H1 (cell line): ENCODE results near the gene CMTM5. TPM values are rescaled to one million over a fixed set of nuclear protein-coding genes. Genes with fewer than 3 reads are reported as not detected.

Experiments used
- CTCF ChIA-PET: fragments of 300-600 bp; sonication (Branson Sonifier 250); formaldehyde crosslinking; loops from one replicate; lab custom pipeline; 2021; ENCODE audit not compliant: partially characterized antibody; lab: Charles Lee
- POLR2A ChIA-PET: fragments of 300-600 bp; sonication (Branson Sonifier 250); formaldehyde crosslinking; loops from one replicate; lab custom pipeline; 2021; ENCODE audit warnings: inconsistent platforms; ENCODE audit not compliant: partially characterized antibody; lab: Charles Lee
- DNase-seq, 2 experiments: peaks; one replicate each; pipeline versions ENCODE4 v3.0.0 to v3.0.0-alpha.2; 2010 to 2022; ENCODE audit warnings: low spot score in 2 of 2, low read depth in 1 of 2, mixed read lengths in 1 of 2
- FAIRE-seq: peaks from 2 replicates; lab custom pipeline; 2011; peaks lifted over from hg19 to GRCh38; lab: Jason Lieb, UNC
- H2AFZ ChIP-seq: 2 replicates; pipeline ENCODE4 v1.8.1; 2012; ENCODE audit warnings: low read length, inconsistent platforms
- H2AK5ac ChIP-seq: 2 replicates; pipeline ENCODE4 v1.6.1; 2013; ENCODE audit warnings: low read depth, low read length
- H2BK120ac ChIP-seq: replicated peaks from 2 replicates; pipeline ENCODE3; 2013; ENCODE audit warnings: low read depth, low read length, inconsistent platforms
- H2BK12ac ChIP-seq: 2 replicates; pipeline ENCODE4 v1.6.1; 2013; ENCODE audit warnings: low read depth, low read length
- H2BK15ac ChIP-seq: 2 replicates; pipeline ENCODE4 v1.6.1; 2013; ENCODE audit warnings: low read length
- H2BK20ac ChIP-seq: 2 replicates; pipeline ENCODE4 v1.6.1; 2013; ENCODE audit warnings: low read length
- H2BK5ac ChIP-seq: 2 replicates; pipeline ENCODE4 v1.6.1; 2013; ENCODE audit warnings: low read depth, low read length
- H3K14ac ChIP-seq: 2 replicates; pipeline ENCODE4 v1.6.1; 2013; ENCODE audit warnings: inconsistent platforms; ENCODE audit not compliant: insufficient read length
- H3K18ac ChIP-seq: 2 replicates; pipeline ENCODE4 v1.6.1; 2013; ENCODE audit warnings: low read length; ENCODE audit errors: extremely low read depth
- H3K23ac ChIP-seq: 2 replicates; pipeline ENCODE4 v1.6.1; 2013; ENCODE audit warnings: inconsistent platforms; ENCODE audit not compliant: insufficient read length
- H3K23me2 ChIP-seq: 2 replicates; pipeline ENCODE4 v1.6.1; 2013; ENCODE audit warnings: low read depth, low read length
- H3K27ac ChIP-seq: 2 replicates; pipeline ENCODE4 v1.6.1; 2011; ENCODE audit warnings: low read depth, low read length, inconsistent platforms
- H3K27me3 ChIP-seq, 4 experiments: replicated peaks in 1 of 4; 1 replicate in 1 of 4; 2 replicates in 3 of 4; pipeline versions ENCODE4 v1.6.1 to v1.8.1; 2011 to 2013; ENCODE audit warnings: low read length in 3 of 4, mild to moderate bottlenecking in 3 of 4, inconsistent platforms in 2 of 4, mixed read lengths in 2 of 4, moderate library complexity in 1 of 4; ENCODE audit not compliant: control insufficient read depth in 3 of 4, insufficient read depth in 3 of 4; ENCODE audit errors: extremely low read depth in 1 of 4
- H3K36me3 ChIP-seq, 4 experiments: 2 replicates each; pipeline versions ENCODE4 v1.6.1 to v1.8.1; 2011 to 2013; ENCODE audit warnings: mild to moderate bottlenecking in 4 of 4, low read length in 3 of 4, moderate library complexity in 2 of 4, control low read depth in 1 of 4, inconsistent platforms in 1 of 4; ENCODE audit not compliant: insufficient read depth in 4 of 4, control insufficient read depth in 2 of 4
- H3K4ac ChIP-seq: replicated peaks from 2 replicates; pipeline ENCODE3; 2013; ENCODE audit warnings: low read length, low read depth, mixed read lengths, inconsistent platforms; ENCODE audit not compliant: insufficient read length
- H3K4me1 ChIP-seq, 4 experiments: replicated peaks in 1 of 4; 1 replicate in 1 of 4; 2 replicates in 3 of 4; pipeline versions ENCODE4 v1.6.1 to v1.8.1; 2011 to 2013; ENCODE audit warnings: low read length in 3 of 4, inconsistent platforms in 2 of 4, mixed read lengths in 1 of 4; ENCODE audit not compliant: insufficient read depth in 4 of 4, control insufficient read depth in 3 of 4
- H3K4me2 ChIP-seq, 2 experiments: 2 replicates each; pipeline versions ENCODE4 v1.6.1 to v1.8.1; 2011 to 2013; ENCODE audit warnings: low read depth in 2 of 2, low read length in 2 of 2, control low read depth in 1 of 2, inconsistent platforms in 1 of 2, mild to moderate bottlenecking in 1 of 2; ENCODE audit not compliant: insufficient read depth in 1 of 2
- H3K4me3 ChIP-seq, 4 experiments: fragments of 200-600, 300-600 bp in 1 of 4; sonication (generic), shearing (Covaris generic), sonication (Bioruptor Twin) in 1 of 4; 2 replicates each; pipeline versions ENCODE4 v1.5.1 to v1.8.1; 2011 to 2016; ENCODE audit warnings: low read length in 4 of 4, low read depth in 3 of 4, control low read depth in 2 of 4, inconsistent platforms in 2 of 4, mild to moderate bottlenecking in 2 of 4, mixed read lengths in 1 of 4, moderate library complexity in 1 of 4; ENCODE audit not compliant: insufficient read depth in 2 of 4; ENCODE audit errors: extremely low read depth in 1 of 4
- H3K56ac ChIP-seq: replicated peaks from 2 replicates; pipeline ENCODE3; 2013; ENCODE audit warnings: low read depth, mild to moderate bottlenecking, mixed read lengths, low read length, inconsistent platforms; ENCODE audit not compliant: insufficient read length
- H3K79me1 ChIP-seq: 2 replicates; pipeline ENCODE4 v1.6.1; 2013; ENCODE audit warnings: low read depth, low read length, control low read depth
- H3K79me2 ChIP-seq, 2 experiments: 2 replicates each; pipeline versions ENCODE4 v1.6.1 to v1.8.1; 2012 to 2013; ENCODE audit warnings: low read length in 2 of 2, mild to moderate bottlenecking in 2 of 2, inconsistent platforms in 1 of 2; ENCODE audit not compliant: insufficient read depth in 2 of 2, control insufficient read depth in 1 of 2
- H3K9ac ChIP-seq, 4 experiments: replicated peaks in 1 of 4; 1 replicate in 1 of 4; 2 replicates in 3 of 4; pipeline versions ENCODE4 v1.6.1 to v1.8.1; 2011 to 2013; ENCODE audit warnings: low read depth in 3 of 4, low read length in 3 of 4, control low read depth in 2 of 4, mild to moderate bottlenecking in 2 of 4, moderate library complexity in 2 of 4, inconsistent platforms in 1 of 4; ENCODE audit errors: extremely low read depth in 1 of 4
- H3K9me3 ChIP-seq, 2 experiments: 2 replicates each; pipeline versions ENCODE4 v1.6.1 to v1.8.1; 2012 to 2013; ENCODE audit warnings: mild to moderate bottlenecking in 2 of 2, moderate library complexity in 2 of 2, control low read depth in 1 of 2, inconsistent platforms in 1 of 2, low read depth in 1 of 2, low read length in 1 of 2, mixed read lengths in 1 of 2; ENCODE audit not compliant: insufficient read depth in 2 of 2
- H4K20me1 ChIP-seq, 2 experiments: replicated peaks in 1 of 2; 2 replicates each; pipeline versions ENCODE3 to v1.8.1; 2011 to 2013; ENCODE audit warnings: inconsistent platforms in 2 of 2, low read length in 2 of 2, mild to moderate bottlenecking in 1 of 2; ENCODE audit not compliant: insufficient read depth in 2 of 2, control insufficient read depth in 1 of 2
- H4K5ac ChIP-seq: 2 replicates; pipeline ENCODE4 v1.6.1; 2013; ENCODE audit warnings: low read length, low read depth, mixed read lengths, inconsistent platforms; ENCODE audit not compliant: insufficient read length
- H4K8ac ChIP-seq: 2 replicates; pipeline ENCODE4 v1.8.0; 2013; ENCODE audit warnings: mild to moderate bottlenecking, moderate library complexity, low read length, inconsistent platforms; ENCODE audit not compliant: insufficient read depth; ENCODE audit errors: extremely low read depth
- H4K91ac ChIP-seq: replicated peaks from 2 replicates; pipeline ENCODE3; 2013; ENCODE audit warnings: low read length, mixed read lengths, inconsistent platforms; ENCODE audit not compliant: insufficient read length
- CEBPB ChIP-seq: IDR thresholded peaks from 2 replicates; pipeline ENCODE4 v1.6.1; 2012; ENCODE audit warnings: low read depth, low read length
- SP4 ChIP-seq: IDR thresholded peaks from 2 replicates; pipeline ENCODE4 v1.6.1; 2012; ENCODE audit warnings: low read length, inconsistent platforms
- SRF ChIP-seq: IDR thresholded peaks from 2 replicates; pipeline ENCODE4 v1.6.1; 2011; ENCODE audit warnings: mild to moderate bottlenecking, low read depth, low read length, moderate library complexity
- WGBS, 2 experiments: shearing (Covaris generic) in 1 of 2; methylation state at CpG; one replicate each; pipeline versions ENCODE4 v1.1.6 to v1.1.7; 2013 to 2015; ENCODE audit warnings: low lambda C conversion rate in 2 of 2, mixed read lengths in 2 of 2, inconsistent platforms in 1 of 2, low coverage in 1 of 2, missing lambda C conversion rate in 1 of 2; ENCODE audit not compliant: insufficient replicate concordance in 2 of 2, insufficient coverage in 1 of 2, insufficient read length in 1 of 2; ENCODE audit errors: extremely low coverage in 1 of 2, missing lambda C conversion rate in 1 of 2; 5-methylcytosine and 5-hydroxymethylcytosine counted together
- polyA plus RNA-seq, 7 experiments: library from polyadenylated mRNA; depleted of rRNA in 3 of 7; stranded (reverse) in 5 of 7; unstranded in 2 of 7; fragments of >200 nt in 5 of 7; fragments of 200-250 nt in 2 of 7; gene quantifications; 1 replicate in 5 of 7; 2 replicates in 1 of 7; 4 replicates in 1 of 7; pipeline versions ENCODE4 v1.2.1 to v1.2.3, GENCODE V29; 2011 to 2013; ENCODE audit warnings: missing spikeins in 2 of 7, mixed read lengths in 2 of 7
- total RNA-seq: library from RNA; stranded (reverse); fragmentation: NEBNext Ultra II Directional; extraction: Animal tissue kit (Norgen Biotek cat#: 25700); gene quantifications from 2 replicates; pipeline ENCODE4 v1.2.1, GENCODE V29; 2021

Gene CMTM5
- total and polyA plus RNA-seq, 2 of the 8 experiments (the other 6 are each of a cell fraction or from before 2014, with no cell fraction given) = 2.1 TPM; not detected in 1

- Histone ChIP-seq H2BK5ac (no peak overlapping the region), H3K79me2 (no peaks in the 10 kb centered on the region), H3K4ac (no peak overlapping the region), H3K4me2 (no peak overlapping the region), H2BK12ac (no peak overlapping the region), H2BK120ac (no peak overlapping the region), H2BK20ac (no peak overlapping the region), H3K27ac (no peak overlapping the region), H3K23ac (no peak overlapping the region), H3K9me3 (no peaks in the 10 kb centered on the region), H3K56ac (no peak overlapping the region), H2AK5ac (no peak overlapping the region), H3K18ac (no peak overlapping the region), H2AFZ (no peak overlapping the region), H3K4me3 (no peak overlapping the region), H4K5ac (no peak overlapping the region), H4K8ac (no peak overlapping the region), H4K20me1 (no peaks in the 10 kb centered on the region), H3K9ac (no peak overlapping the region), H4K91ac (no peak overlapping the region), H3K36me3 (no peaks in the 10 kb centered on the region), H3K4me1 (peaks cover 0 to 10% (median 0%) of the 10 kb centered on the region in 4 experiments; a peak in 1 of 7 replicates), H3K14ac (no peak overlapping the region), H3K27me3 (no peaks in the 10 kb centered on the region; a peak in 1 of 7 replicates), H3K79me1 (no peaks in the 10 kb centered on the region), H3K23me2 (no peaks in the 10 kb centered on the region; the same call in 1 of the 2 replicates), H2BK15ac (no peak overlapping the region)
- CTCF ChIA-PET = interaction anchor here (0.8 to 4.0 kb wide), 9 partner anchors 7 to 291 kb away, joined by 3 to 30 read pairs (median 4); partner anchors contain the start of gene CMTM5
- POLR2A ChIA-PET = interaction anchor here (1.5 kb wide), 1 partner anchor 11 kb away, joined by 3 read pairs; no protein-coding TSS in a partner anchor
- no peak for DNase-seq
- no peak for TF ChIP-seq SP4
- no peak for TF ChIP-seq SRF
- TF ChIP-seq CEBPB = no peak
- no peak for FAIRE-seq
- 95% methylated on average over 1 of the region's 1 CpG; no CpG with 5 or more reads in 1 of the 2 experiments for WGBS, 2 experiments
Observed at GRCh38 chr14:23386999-23387398, 10.2 kb downstream of the CMTM5 start.
